ENCODE measurements around the gene PGM5. TPM values are rescaled to one million over a fixed set of nuclear protein-coding genes. Genes with fewer than 3 reads are reported as not detected.

PGM5 gene
- total RNA-seq, 1 donor from 2014 or later = 9.8 TPM

DNA sequence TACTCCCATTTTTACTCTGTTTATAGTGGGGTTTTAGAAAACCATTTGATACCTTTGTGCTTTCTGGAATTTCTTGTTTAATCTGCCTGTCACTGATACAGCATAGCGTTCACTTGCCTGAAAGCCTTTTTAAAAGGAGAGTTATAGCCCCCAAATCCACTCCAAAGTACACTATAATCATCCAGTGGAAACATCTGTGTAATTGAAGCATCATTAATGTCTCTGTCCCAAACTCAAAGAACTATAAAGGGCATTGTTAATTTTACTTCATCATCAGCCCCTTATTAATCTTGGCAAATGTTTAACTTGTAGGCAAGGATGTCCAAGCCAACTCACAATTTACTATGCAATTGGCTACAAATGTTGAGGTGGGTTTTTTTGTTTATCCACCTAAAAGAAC is 120.0 kb downstream of the PGM5 start:
- no peaks in the 10 kb centered on the region for H3K36me3 Mint-ChIP-seq
- no peaks in the 10 kb centered on the region for H3K9me3 Mint-ChIP-seq
- DNase-seq (ENCODE audit: low spot score in 2 of 2, unreplicated experiment in 2 of 2) = no peak
- H3K4me1 Mint-ChIP-seq = peaks cover 26% of the 10 kb centered on the region
- H3K27ac Mint-ChIP-seq = no peak overlapping the region
- TF ChIP-seq, protein P1, sequence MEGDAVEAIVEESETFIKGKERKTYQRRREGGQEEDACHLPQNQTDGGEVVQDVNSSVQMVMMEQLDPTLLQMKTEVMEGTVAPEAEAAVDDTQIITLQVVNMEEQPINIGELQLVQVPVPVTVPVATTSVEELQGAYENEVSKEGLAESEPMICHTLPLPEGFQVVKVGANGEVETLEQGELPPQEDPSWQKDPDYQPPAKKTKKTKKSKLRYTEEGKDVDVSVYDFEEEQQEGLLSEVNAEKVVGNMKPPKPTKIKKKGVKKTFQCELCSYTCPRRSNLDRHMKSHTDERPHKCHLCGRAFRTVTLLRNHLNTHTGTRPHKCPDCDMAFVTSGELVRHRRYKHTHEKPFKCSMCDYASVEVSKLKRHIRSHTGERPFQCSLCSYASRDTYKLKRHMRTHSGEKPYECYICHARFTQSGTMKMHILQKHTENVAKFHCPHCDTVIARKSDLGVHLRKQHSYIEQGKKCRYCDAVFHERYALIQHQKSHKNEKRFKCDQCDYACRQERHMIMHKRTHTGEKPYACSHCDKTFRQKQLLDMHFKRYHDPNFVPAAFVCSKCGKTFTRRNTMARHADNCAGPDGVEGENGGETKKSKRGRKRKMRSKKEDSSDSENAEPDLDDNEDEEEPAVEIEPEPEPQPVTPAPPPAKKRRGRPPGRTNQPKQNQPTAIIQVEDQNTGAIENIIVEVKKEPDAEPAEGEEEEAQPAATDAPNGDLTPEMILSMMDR (IDR thresholded peaks at IDR 0.05; ENCODE audit: unreplicated experiment) = no peak
- no peaks in the 10 kb centered on the region for H3K27me3 Mint-ChIP-seq (ENCODE audit: low read depth)
- H3K4me3 Mint-ChIP-seq = no peak overlapping the region

DNA sequence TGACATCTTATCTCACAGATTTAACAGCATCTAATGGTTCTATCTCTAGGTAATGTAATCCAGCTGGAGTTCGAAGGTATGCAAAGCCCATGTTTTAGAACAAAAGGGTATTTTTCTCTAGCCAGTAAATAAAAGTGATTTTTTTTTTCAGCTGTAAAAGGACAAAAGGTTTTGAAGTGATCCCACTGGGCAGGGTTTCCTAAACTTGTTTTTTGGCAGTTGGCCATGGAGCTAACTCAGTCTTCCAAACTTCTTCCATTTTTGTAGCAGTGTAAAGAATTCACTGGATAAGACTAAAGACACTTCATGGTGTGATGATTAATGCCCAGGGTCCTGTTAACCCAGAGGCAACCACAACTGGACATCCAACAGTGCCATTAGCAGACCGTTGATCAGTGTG is 120.4 kb downstream of the PGM5 start:
- Mint-ChIP-seq H3K9me3 (no peaks in the 10 kb centered on the region), H3K4me1 (peaks cover 29% of the 10 kb centered on the region), H3K27me3 (ENCODE audit: low read depth) (no peaks in the 10 kb centered on the region), H3K36me3 (no peaks in the 10 kb centered on the region), H3K4me3 (no peak overlapping the region), H3K27ac (no peak overlapping the region)
- TF ChIP-seq, protein P1 (IDR thresholded peaks at IDR 0.05; ENCODE audit: unreplicated experiment) = no peak
- no peak for DNase-seq (ENCODE audit: low spot score in 2 of 2, unreplicated experiment in 2 of 2)

DNA sequence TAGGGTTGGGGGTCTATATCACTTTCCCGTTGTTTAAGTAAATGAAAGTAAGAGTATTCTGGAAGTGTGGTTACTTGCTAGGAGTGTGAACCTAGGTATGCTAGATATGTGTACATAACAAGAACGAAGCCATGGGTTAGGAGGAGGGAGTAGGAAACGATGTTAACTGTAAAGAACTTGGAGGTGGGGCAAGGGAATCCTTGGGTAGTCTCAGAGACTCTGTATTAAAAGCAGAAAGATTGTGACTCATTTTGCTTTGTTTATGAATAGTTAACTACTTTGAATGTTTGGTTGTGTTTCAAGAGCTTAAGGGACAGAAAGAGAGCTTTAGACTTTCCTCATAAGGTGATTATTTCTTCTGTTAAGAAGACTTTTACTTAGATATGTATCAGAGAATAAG is 124.4 kb downstream of the PGM5 start:
- H3K27me3 Mint-ChIP-seq (ENCODE audit: low read depth) = no peaks in the 10 kb centered on the region
- DNase-seq (ENCODE audit: low spot score in 2 of 2, unreplicated experiment in 2 of 2) = no peak
- H3K4me3 Mint-ChIP-seq = no peak overlapping the region

DNA sequence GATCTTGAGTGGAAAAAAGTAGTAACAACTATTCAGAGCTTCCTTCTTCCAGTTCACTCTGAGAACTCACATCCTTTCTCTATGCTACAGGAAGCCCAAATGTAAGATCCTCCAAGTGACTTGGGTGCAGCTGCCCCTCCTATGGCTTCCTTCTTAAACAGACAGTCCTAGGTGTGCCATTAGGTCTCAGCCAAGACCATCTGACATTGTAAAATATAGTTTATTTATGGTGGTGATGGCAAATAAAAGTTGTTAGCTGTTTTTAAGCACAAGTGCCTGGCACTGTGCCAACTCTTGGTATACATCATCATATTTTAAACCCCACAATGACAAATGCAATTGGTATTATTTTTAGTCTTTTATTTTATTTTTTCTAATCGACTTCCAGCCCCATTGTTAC is 126.1 kb downstream of the PGM5 start:
- H3K4me3 Mint-ChIP-seq = no peak overlapping the region
- H3K27me3 Mint-ChIP-seq (ENCODE audit: low read depth) = no peaks in the 10 kb centered on the region
- no peak for DNase-seq (ENCODE audit: low spot score in 2 of 2, unreplicated experiment in 2 of 2)
- H3K36me3 Mint-ChIP-seq = peaks cover 10% of the 10 kb centered on the region
- H3K9me3 Mint-ChIP-seq = peaks cover 27% of the 10 kb centered on the region
- no peak overlapping the region for H3K27ac Mint-ChIP-seq
- H3K4me1 Mint-ChIP-seq = peaks cover 13% of the 10 kb centered on the region
- TF ChIP-seq, protein P1 (IDR thresholded peaks at IDR 0.05; ENCODE audit: unreplicated experiment) = no peak

More for the DNA sequence above, 124.4 kb downstream of the PGM5 start:
- peaks cover 4% of the 10 kb centered on the region for H3K36me3 Mint-ChIP-seq
- TF ChIP-seq, protein P1 (IDR thresholded peaks at IDR 0.05; ENCODE audit: unreplicated experiment) = no peak
- H3K27ac Mint-ChIP-seq = no peak overlapping the region
- peaks cover 19% of the 10 kb centered on the region for H3K9me3 Mint-ChIP-seq
- H3K4me1 Mint-ChIP-seq = peaks cover 29% of the 10 kb centered on the region

DNA sequence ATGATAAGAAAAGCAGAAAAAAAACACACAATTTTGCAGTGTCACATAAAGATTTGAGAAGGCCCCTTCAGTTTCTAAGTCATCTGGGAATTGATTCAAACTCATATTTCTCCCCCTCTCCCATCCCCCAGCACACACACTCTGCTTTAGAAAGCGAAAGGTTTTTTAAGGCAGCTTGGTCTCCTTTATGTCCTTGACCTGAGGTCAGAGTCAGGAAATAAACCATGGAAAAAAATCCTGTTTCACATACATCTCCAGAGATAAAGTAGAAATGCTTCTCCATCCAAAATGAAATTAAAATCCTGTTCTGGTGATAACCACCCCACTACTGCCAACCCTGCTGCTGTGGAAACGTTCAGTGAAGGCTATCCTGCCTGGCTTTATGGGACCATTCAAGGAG is 131.7 kb downstream of the PGM5 start:
- Mint-ChIP-seq H3K4me1 (peaks cover 11% of the 10 kb centered on the region), H3K36me3 (peaks cover 10% of the 10 kb centered on the region), H3K9me3 (peaks cover 24% of the 10 kb centered on the region), H3K27ac (no peak overlapping the region), H3K27me3 (ENCODE audit: low read depth) (peaks cover 3% of the 10 kb centered on the region), H3K4me3 (no peak overlapping the region)
- DNase-seq (ENCODE audit: low spot score in 2 of 2, unreplicated experiment in 2 of 2) = no peak
- TF ChIP-seq, protein P1 (IDR thresholded peaks at IDR 0.05; ENCODE audit: unreplicated experiment) = no peak

DNA sequence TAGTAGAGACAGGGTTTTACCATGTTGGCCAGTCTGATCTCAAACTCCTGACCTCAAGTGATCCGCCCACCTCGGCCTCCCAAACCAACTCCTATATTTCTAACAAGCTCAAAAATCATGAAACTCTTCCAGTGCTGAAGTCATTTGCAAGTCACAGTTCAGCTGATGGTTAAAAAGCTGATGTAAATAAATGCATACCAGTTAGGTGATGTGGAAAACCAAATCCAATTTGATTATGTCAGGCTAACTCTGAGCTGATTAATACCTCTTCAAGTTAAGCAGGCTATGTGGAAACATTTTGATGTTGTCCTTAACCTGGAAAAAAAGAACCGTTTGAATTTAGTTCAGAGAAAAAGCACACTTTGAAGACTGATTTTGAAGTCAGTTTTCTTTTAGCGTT is 133.2 kb downstream of the PGM5 start:
- Mint-ChIP-seq H3K4me1 (peaks cover 20% of the 10 kb centered on the region), H3K36me3 (peaks cover 10% of the 10 kb centered on the region), H3K9me3 (peaks cover 17% of the 10 kb centered on the region), H3K4me3 (no peak overlapping the region), H3K27me3 (ENCODE audit: low read depth) (peaks cover 4% of the 10 kb centered on the region), H3K27ac (no peak overlapping the region)
- TF ChIP-seq, protein P1 (IDR thresholded peaks at IDR 0.05; ENCODE audit: unreplicated experiment) = no peak
- no peak for DNase-seq (ENCODE audit: low spot score in 2 of 2, unreplicated experiment in 2 of 2)

Measured in mesothelial cell of epicardium (in vitro differentiated cells).